ENCODE measurements around the gene ATRNL1. TPM values are rescaled to one million over a fixed set of nuclear protein-coding genes. Genes with fewer than 3 reads are reported as not detected.
"Not testable (repeated sequence)": the region's sequence is repeated elsewhere in the genome, so short reads cannot be mapped to it uniquely, and the experiment has no call there.

The ATRNL1 gene
- total RNA-seq, 1 donor from 2014 or later = 0.74 TPM

DNA sequence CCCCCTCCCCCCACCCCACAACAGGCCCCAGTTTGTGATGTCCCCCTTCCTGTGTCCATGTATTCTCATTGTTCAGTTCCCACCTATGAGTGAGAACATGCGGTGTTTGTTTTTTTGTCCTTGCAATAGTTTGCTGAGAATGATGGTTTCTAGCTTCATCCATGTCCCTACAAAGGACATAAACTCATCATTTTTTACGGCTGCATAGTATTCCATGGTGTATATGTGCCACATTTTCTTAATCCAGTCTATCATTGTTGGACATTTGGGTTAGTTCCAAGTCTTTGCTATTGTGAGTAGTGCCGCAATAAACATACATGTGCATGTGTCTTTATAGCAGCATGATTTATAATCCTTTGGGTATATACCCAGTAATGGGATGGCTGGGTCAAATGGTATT lies 312.7 kb downstream of the ATRNL1 start:
- not testable (repeated sequence) for DNase-seq (ENCODE audit: low spot score)

DNA sequence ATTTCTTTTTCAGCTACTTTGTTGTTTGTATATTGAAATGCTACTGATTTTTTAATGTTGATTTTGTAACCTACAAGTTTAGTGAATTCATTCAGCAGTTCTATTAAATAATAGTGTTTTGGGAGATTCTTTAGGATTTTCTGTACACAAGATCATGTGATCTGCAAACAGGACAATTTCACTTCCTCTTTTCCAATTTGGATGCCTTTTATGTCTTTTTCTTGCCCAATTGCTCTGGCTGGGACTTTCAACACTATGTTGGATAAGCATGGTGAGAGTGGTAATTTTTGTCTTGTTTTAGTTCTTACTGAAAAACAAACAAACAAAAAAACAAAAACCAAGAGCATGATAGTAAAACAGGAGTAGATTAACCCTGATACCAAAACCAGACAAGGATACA lies 316.2 kb downstream of the ATRNL1 start:
- no peak for DNase-seq (ENCODE audit: low spot score)

DNA sequence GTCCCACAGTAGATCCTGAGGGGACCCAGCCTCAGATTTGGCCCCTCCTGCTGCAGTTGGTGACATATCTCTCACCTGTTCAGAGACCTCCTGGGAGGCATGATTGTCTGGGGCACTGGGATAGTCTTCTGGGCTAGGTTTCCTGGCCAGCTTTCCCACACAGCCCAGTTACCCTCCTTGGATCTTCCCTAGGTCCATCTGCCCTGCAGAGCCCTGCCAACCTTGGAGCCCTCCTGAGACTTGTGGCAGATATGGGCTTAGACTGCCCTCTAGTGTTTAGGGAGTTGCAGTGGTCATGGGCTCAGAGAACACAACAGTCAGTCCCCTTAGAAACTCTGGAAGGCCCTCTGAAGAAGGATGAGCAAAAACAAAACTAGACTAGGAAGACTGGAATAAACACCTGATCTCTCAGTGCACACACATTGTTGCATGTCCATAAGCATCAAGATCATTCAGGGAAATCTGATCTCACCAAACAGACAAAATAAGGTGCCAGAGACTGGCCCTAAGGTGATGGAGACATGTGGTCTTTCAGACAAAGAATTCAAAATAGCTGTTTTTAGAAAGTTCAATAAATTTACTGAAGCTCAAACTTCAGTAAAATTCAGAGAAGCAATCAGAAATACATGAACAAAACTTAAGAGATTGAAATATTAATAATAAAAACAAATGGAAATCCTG lies 324.6 kb downstream of the ATRNL1 start:
- DNase-seq (ENCODE audit: low spot score) = no peak

DNA sequence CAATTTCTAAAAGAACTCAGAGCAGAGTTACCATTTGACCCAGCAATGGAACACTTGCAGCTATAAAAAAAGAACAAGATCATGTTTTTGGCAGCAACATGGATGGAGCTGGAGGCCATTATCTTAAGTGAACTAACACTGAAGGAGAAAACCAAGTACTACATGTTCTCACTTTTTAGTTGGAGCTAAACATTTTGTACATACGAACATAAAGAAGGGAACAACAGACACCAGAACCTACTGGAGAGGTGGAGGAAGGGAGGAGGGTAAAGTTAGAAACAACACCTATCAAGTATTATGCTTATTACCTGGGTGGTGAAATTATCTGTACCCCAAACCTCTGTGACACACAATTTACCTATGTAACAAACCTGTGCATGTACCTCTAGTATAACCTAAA lies 329.5 kb downstream of the ATRNL1 start:
- no peak for DNase-seq (ENCODE audit: low spot score)

DNA sequence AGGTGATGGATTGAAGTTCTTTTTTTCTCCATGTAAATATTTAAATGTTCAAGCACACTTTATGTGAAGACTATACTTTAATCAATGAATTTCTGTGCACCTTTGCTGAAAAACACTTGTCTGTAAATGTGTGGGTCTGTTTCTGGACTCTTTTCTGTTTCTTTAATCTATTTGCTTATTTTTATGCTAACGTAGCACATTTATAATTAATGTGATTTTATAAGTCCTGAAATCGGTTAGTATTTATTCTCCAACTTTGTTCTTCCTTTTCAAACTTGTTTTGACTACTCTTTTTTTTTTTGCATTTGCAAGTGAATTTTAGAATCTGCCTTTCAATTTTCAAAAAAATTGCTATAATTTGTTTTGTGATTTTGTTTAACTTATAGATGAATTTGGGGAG lies 334.4 kb downstream of the ATRNL1 start:
- no peak for DNase-seq (ENCODE audit: low spot score)

DNA sequence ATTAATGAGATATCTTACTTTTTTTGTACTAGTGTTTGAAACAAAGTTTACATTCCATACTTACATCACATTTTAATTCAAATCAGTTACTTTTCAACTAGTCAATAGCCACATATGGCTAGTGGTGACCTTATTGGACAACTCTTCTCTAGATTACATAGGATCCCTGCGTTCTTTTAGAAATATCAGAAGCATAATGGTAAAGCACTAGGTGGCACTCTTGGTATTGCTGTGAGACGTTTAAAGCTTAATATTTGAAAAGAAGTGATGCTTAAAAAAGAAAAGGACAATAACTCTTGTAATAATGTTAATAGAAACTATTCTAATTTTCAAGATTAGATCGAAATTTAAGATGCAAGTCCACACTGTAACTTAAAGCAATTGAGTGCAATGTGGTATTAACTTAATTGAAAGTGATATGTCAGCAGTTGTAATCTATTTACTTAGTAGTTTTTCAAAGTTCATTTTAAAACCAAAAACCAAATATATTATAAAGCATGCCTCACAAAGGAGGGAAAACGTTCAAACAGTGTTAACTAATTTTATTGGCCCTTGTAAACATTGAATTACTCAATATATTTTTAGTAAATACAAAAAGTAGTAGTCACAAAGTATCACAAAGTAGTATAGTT lies 339.1 kb downstream of the ATRNL1 start:
- no peak for DNase-seq (ENCODE audit: low spot score)

DNA sequence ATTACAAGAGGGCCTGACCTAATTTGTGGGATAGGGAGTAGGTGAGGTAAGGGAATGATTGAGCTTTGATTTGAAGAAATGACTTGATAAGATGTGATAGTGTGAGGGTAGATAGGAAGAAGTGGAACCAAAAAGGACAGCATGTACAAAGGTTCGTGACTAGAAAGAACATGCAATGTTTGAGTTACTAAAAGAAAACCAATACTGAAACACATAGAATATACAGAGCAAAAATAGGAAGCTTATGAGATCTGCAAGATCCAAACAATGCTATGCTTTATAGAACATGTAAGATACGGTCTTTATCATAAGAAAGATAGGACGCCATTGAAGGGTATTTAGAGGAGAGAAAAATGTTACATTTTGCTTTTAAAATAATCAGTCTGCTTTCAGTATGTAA lies 343.8 kb downstream of the ATRNL1 start:
- no peak for DNase-seq (ENCODE audit: low spot score)

DNA sequence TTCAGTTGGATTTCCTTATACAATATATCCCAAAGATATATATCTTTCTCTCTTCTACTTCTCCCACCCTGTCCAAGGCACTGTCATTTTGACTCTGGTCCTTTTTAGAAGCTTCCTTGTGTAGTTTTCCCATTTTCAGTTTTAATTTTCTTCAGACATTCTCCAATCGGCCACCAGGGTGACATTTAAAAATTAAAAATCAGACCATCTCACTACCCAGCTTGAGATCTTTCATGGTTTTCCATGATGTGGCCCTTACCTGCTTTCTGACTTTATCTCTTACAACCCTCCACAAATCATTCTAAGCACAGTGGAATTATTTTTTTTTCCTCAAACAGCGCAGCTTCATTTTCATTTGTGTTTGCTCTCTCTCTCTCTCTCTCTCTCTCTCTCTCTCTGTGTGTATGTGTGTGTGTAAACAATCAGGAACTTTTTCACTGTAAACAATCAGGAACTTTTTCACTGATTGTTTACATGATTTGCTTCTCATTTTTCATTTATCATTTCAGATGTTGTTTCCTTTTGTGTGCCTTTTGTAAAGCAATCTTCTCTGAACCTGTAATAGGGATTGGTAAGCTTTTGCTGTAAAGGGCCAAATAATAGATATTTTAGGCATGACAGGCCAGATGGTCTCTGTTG lies 348.9 kb downstream of the ATRNL1 start:
- no peak for DNase-seq (ENCODE audit: low spot score)

DNA sequence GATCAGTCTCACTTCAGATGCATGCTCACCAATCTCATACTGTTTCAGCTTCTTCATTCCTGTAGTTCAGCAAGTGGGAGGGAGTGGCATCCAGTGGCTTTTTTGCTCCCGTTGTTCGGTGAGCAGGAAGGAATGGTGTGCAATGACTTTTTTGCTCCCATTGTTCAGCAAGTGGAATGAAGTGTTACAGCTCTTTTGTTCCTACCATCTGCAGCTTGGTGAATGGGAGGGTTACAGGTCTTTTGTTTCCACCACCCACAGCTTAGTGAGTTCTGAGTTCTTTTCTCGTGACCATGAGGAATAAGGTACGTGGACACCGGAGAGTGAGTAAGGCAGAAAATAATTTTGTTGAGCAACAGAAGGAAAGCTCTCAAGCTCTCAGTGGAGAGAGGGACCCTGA lies 363.6 kb downstream of the ATRNL1 start:
- no peak for DNase-seq (ENCODE audit: low spot score)

DNA sequence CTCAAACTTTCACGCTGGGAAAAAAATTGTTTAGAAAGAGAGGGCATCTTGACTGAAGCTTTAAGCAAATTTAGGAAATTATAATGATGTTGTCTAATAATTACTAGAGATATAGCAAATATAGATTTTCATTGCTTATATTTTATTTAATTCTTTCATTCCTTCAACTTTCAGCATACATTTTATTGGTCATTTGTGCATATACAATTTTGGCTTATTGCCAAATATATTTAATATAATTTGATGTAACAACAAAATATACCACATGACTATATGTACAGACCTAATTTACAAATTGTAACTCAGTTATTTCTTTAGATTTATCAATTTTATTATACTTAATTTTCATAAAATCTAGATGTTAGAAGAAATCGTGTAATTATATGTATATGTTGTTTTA lies 390.1 kb downstream of the ATRNL1 start:
- DNase-seq (ENCODE audit: low spot score) = no peak

DNA sequence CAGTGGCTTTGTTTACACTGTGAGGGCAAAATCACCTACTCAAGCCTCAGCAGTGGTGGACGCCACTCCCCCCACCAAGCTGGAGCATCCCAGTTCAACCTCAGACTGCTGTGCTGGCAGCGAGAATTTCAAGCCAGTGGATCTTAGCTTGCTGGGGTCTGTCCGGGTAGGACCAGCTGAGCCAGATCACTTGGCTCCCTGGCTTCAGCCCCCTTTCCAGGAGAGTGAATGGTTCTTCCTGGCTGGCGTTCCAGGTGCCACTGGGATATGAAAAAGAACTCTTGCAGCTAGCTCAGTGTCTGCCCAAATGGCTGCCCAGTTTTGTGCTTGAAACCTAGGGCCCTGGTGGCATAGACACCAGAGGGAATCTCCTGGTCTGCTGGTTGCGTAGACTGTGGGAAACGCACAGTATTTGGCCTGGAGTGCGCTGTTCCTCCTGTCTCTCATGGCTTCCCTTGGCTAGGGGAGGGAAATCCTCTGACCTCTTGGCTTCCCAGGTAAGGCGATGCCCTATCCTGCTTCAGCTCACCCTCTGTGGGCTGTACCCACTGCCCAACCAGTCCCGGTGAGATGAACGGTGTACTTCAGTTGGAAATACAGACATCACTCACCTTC lies 398.5 kb downstream of the ATRNL1 start:
- no peak for DNase-seq (ENCODE audit: low spot score)

DNA sequence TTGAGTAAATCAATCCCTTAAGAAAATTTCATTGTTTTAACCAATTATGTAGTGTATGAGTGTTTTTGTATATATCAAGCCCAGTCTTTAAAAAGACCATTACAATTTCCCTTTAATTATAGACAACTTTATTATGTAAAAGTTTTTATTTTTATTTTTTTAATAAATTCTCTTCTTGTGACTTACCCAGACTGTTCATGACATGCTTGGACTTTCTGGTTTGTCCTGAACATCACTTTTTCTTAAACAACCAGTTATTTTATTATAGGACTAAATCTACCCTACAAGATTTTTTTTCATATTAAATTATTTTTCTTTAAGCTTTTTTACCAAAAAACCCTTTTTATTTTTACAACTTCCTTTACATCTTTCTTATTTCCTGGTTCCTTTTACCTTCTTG lies 410.4 kb downstream of the ATRNL1 start:
- no peak for DNase-seq (ENCODE audit: low spot score)

DNA sequence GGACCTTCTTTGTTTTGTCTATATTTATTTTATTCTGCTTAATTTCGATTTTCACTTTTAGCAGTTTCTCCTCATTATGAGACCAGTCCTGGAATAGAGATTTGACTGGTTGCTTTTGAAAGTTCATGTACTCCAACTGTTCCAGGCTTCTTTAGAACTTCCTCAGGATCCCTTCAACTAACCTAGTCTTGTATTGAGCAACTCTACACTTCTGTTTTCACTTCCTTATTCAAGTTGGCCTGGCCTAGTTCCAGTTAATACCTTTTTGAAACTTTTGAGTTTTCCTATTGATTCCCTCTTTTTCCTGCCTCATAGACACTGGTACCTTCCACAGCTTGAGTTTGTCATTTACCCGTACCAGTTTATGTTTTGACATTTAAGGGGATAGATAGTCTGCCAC lies 421.7 kb downstream of the ATRNL1 start:
- DNase-seq (ENCODE audit: low spot score) = no peak

DNA sequence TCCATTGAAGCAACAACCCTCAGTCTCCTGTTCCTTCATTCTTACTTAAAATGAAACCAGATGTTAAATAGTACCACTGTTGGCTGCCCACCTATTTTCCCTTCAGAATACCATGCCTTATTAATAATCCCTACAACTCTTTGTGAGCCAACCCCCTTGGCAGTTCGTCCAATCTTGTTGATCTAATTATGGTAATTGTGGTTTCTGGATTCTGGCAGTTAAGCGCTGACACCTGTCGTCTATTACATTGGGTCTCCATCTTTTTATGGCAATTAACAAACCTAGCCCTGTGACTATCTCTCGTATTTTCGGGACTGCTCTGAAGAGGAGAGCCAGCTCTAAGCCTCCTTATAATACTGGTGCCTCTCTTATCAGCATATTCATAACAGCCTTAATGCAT lies 432.0 kb downstream of the ATRNL1 start:
- DNase-seq (ENCODE audit: low spot score) = no peak

DNA sequence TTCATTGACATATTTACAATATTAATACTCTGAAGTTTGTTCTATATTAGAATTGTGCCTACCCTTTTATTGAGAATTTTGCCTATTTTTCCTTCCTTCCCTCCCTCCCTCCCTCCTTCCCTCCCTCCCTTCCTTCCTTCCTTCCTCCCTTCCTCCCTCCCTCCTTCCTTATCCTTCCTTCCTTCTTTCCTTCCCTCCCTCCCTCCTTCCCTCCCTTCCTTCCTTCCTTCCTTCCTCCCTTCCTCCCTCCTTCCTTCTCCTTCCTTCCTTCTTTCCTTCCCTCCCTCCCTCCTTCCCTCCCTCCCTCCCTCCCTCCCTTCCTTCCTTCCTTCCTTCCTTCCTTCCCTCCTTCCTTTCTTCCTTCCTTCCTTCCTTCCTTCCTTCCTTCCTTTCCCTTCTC lies 434.5 kb downstream of the ATRNL1 start:
- DNase-seq (ENCODE audit: low spot score) = not testable (repeated sequence)

DNA sequence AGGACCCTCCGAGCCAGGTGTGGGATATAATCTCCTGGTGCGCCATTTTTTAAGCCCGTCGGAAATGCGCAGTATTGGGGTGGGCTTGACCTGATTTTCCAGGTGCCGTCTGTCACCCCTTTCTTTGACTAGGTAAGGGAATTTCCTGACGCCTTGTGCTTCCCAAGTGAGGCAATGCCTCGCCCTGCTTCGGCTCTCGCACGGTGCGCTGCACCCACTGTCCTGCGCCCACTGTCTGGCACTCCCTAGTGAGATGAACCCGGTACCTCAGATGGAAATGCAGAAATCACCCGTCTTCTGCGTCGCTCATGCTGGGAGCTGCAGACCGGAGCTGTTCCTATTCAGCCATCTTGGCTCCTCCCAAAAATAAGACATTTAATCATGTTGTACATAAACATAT lies 443.2 kb downstream of the ATRNL1 start:
- DNase-seq (ENCODE audit: low spot score) = not testable (repeated sequence)

DNA sequence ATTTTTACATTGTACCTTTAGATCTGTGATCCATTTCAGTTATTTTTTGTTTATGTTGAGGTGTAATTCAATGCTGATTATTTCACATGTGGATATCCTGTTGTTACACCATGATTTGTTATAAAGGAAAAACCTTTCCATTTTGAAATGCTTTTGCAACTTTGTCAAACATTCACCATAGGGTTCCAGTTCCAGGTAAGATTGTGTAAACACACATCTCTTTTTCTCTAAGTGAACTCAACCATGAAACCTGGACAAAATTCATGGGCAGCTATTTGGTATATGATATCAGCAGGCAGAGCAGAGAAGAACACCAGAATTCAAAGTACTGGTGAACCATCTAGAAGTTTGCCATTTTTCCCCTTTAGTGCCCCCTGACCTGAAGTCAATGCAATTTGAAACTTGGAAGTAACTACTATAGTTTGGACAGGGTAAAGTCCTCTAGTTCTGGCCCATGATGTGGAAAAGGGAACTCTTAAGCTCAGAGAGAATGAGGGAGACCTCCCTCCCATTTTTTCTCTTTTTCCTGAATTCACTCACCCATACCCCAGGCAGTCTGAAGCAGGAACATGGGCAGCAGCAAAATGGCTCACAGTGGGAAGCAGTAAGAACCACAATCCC lies 446.1 kb downstream of the ATRNL1 start:
- no peak for DNase-seq (ENCODE audit: low spot score)

DNA sequence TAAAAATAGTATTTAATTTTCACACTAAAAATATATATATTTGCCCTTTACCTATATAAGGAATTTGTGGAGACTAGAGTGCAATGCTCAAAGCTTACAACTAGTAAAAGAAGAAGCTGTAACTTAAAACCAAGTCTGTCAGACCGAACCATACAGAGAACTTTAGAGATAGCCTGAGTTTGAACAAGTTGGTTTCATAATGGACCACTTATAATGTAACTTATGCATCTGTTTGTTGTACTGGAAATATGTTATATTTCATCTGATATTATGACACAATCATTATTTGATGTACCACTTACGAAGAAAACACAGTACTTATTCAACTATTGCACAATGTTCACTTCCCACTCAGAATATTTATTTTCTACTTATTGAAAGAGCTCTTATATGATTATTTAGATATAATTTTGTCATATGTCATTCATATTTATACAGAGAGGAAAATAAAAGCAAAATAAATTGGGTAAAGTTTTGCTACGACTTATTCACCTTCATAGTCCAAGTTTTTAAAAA lies 462.8 kb downstream of the ATRNL1 start:
- no peak for DNase-seq (ENCODE audit: low spot score)

DNA sequence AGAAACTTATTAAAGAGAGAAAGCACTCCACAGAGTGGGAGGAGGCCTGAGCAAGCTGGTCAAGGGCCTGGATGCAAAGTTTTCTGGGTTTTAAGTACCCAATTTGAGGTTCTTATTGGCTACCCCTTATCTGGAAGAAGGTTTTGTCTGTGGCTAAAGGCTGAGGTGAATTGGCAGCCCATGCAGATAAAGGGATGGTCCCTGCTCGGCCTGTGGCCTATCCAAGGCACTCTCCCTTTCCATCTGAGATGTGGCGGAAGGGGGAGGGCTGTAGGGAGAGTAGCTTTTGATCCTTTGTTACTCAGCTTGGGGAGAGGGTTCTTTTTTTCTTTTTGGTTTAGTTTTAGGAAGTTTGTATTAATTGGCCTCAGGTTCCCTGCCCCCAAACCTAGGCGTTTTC lies 465.1 kb downstream of the ATRNL1 start:
- DNase-seq (ENCODE audit: low spot score) = no peak

DNA sequence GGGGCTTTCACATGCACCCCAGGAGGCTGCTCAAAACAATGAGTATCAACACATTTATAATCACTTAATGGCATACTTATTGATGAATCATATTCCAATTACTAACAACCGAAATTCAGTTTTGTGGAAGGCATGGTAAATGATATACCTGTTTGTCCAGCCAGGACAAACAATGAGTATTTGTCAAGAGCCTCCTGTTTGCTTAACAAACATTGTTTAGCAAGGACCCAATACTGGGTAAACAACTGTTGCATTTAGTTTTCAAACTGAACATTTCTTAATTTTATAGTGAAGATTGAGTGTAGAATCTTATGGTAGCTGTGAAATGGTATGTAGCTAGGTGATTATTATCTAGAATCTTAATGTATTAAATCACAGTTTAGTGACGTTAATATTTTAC lies 473.7 kb downstream of the ATRNL1 start:
- DNase-seq (ENCODE audit: low spot score) = no peak

DNA sequence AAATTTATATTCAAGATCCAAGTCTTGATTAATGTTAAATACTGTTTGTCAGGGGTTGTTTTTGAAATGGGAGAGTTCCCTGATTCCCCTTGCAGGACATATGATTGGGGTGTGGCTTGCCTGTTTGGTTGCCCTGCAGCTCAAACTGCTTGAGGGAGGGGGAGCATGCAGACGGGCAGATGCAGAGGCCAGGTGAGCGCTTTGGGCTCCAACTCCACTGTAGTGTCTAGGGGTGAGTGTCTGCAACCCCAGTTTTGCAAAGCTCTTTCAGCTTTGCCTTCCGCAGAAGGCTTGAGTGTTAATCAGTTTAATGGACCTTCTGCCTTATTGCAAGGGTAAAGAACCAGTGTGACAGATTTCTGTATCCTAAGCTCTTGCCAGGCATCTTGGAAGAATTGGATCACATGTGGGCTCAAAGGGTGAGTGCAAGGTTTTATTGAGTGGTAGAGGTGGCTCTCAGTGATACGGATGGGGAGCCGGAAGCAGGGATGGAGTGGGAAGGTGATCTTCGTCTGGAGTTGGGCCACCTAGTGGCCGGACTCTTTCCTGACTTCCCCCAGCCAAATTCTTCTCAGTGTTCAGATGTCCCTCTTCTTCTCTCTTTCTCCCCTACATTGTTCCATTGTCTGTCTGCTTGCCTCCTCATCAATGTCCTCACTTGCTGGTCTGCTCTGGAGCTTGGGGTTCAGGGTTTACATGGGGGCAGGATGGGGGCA lies 479.7 kb downstream of the ATRNL1 start:
- no peak for DNase-seq (ENCODE audit: low spot score)
